Measurements from ENCODE around the gene CASP3.
"Not testable (repeated sequence)": the region's sequence is repeated elsewhere in the genome, so short reads cannot be mapped to it uniquely, and the experiment has no call there.

Gene CASP3

DNA sequence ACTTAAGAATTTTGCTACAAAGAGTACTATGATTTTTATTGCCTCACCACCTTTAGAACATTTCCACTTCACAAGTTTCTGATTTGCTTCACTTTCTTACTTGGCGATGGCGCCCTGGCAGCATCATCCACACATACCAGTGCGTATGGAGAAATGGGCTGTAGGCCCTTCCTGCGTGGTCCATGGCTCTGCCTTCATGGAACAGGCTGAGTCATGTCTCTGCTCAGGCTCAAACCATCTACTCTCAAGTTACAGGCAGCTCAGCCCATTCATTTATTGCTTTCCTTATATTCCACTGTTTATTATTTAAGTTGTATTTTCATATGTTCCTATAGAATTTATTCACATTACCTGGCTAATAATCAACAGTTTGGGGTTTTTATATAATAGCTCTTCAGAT lies 21.1 kb downstream of the CASP3 start:
- no peak for DNase-seq

DNA sequence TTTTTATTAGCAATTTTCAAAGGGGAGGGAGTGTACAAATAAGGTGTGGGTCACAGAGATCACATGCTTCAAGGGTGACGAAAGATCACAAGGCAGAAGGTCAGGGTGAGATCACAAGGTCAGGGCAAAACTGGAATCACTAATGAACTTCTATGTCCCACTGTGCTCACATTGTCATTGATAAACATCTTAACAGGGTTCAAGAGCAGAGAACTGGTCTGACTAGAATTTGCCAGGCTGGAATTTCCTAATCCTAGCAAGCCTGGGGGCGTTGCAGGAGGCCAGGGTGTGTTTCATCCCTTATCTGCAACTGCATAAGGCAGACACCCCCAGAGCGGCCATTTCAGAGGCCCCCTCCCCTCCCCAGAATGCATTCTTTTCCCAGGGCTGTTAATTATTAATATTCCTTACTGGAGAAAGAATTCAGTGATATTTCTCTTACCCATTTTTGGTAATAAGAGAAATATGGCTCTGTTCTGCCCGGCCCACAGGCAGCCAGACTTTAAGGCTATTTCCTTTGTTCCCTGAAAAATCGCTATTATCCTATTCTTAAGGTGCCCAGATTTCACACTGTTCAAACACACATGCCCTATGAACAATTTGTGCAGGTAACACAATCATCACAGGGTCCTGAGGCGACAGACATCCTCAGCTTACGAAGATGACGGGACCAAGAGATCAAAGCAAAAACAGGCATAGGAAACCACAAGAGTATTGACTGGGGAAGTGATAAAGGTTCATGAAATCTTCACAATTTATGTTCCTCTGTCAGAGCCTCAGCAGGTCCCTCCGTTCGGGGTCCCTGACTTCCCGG lies 23.3 kb downstream of the CASP3 start:
- DNase-seq: not testable (repeated sequence)

GRCh38 chr4:184624972-184625554 lies 24.2 kb downstream of the CASP3 start:
- DNase-seq: no peak

DNA sequence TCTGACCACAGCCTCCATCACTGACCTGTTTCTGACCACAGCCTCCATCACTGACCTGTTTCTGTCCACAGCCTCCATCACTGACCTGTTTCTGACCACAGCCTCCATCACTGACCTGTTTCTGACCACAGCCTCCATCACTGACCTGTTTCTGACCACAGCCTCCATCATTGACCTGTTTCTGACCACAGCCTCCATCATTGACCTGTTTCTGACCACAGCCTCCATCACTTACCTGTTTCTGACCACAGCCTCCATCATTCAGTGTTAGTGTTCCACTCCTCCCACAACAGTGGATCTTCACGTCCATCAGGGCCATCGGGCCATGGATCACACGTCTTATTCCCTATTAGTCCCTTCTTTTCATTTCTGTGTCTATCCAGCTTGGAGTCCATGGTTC lies 24.7 kb downstream of the CASP3 start:
- DNase-seq: not testable (repeated sequence)

DNA sequence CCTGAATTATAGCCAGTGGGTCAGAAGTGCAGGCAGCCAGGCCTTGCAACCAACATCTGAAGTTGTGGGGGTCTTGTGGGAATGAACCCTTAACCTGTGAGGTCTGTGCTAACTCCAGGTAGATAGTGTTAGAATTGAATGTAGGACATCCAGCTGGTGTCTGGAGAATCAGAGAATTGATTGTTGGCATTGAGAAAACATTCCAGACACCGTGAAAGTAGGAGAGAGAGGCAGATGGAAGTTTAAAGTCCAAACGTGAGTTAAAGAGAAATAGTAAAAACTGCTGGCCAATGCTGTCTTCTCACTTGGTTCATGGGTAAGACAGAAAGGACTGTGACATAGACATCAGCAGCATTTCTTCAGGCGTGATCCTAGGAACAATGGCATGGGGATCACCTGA lies 27.7 kb downstream of the CASP3 start:
- no peak for DNase-seq

DNA sequence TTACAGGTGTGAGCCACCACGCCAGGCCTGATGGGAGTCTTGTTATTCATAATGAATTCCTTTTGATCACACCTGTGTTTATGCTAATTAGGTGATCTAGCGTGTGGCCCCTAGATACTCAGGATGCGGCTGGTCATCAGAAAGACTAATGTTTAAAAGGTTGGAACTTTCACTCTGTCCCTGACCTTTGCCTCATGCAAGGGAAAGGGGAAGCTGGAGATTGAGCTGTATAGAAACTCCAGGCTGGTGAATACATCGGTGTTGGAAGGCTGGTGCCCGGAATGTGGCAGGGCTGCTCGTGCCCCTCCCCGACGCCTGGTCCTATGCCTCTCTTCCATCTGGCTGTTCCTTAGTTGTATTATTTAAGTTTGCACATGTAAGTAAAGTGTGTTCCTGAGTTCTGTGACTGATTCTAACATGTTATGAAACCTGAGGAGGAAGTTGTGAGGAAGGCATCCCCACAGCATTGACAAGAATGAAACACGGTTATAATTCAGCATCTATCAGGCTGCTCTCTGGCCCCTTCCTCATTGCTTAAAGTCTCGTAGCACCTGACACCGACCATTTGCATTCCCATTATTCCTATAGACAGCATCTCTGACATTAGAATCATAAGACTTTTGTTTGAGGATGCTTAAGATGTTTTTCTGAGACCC lies 28.9 kb downstream of the CASP3 start:
- DNase-seq: no peak

DNA sequence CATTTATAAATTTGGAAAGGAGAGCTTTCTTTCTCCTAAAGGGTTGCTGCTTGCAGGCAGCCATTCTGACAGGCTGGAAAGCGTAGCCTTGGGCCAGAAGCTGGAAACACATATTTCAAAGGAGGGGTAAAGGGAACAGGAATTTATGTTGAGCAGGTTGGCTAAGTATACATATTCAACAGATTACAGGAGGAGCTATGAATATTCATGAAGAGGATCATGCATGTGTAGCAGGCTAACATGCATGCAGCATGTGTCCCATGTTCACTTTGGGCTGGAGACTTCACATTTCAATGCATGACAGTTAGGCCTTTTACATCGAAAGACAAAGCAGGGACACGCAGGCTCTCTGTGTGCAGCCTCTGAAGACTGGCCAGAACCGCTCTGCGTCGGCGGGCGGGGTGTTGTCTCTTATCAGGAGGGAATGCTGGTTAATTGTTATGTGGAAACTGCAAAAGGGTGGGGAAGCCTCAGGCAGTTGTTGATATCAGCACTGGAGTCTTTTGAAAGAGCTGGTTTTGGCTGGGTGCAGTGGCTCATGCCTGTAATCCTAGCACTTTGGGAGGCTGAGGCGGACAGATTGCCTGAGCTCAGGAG lies 31.5 kb downstream of the CASP3 start:
- no peak for DNase-seq

DNA sequence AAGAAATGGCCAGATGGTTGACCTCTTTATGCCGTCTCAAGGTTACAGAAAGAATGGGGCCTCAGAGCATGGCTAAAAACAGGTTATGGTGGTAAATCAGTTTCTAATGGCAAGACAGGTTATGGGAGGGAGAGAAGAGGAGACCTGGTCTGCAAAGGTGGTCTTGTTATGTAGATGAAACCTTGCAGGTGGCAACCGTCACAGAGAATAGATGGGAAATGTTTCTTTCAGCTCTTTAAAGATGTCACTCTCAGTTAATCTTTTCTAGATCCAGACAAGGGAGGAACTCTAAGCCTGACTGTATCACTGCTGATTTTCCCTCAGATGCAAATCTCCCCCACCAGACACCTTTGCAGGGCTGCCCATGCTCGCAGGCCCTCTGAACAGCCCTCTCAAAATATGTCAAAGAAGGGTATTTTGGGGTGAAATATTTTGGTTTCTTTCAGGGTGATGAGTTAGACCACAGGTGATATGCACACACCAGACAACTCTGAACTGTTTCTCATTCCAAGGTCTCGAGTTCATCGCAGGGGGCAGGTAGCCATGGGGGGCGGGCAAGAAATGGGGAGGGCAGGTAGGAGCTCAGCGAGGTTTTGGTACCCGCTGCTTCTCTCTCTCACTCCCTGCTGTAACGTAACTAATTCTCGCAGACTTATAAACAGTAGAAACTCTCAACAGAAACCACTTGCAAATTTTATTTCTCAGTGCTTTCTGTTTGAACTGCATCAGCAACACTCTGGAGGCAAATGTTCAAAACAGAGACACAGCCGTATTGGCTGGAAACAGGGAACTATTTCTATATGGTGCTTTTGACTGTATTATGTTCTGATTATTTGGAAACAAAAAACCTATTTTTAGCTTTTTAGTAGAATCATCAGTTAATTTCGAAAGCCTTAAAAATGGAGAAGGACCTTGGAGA lies 32.4 kb downstream of the CASP3 start:
- DNase-seq: no peak

DNA sequence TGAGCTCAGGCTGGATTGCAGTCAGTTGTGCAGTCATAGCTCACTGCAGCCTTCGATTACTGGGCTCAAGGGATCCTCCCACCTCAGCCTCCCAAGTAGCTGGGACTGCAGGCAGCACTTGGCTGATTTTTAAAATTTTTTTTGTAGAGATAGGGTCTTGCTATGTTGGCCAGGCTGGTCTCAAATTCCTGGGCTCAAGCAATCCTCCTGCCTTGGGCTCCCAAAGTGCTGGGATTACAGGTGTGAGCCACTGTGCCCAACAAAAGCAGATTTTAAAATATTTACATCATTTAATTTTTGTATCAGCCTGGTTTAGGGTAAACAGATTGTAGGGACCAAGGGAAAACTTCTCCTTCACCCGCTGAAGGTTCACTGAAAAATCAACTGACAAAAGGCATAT lies 33.1 kb downstream of the CASP3 start:
- DNase-seq: not testable (repeated sequence)

DNA sequence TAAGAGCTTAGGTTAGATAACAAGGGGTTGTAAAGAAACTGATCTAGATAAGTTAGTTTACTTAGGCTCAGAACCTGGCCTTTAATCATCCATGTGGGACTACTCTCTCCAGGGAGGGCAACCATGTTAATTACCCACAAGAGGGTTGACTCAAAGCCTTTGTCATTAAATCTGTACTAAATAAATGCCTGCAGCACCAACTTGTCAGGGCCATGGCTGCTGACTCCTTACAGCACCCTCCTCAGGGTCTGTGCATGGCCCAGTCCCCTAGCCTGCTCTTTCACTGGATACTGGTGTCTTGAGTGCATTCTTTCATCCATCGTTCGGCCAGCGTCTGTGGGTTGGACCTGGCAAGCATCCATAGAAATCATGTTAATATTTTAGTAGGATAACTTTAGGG lies 34.7 kb downstream of the CASP3 start:
- no peak for DNase-seq

GRCh38 chr4:184613405-184613804 lies 35.8 kb downstream of the CASP3 start:
- DNase-seq: no peak

GRCh38 chr4:184612074-184612473 lies 37.2 kb downstream of the CASP3 start:
- DNase-seq: no peak

DNA sequence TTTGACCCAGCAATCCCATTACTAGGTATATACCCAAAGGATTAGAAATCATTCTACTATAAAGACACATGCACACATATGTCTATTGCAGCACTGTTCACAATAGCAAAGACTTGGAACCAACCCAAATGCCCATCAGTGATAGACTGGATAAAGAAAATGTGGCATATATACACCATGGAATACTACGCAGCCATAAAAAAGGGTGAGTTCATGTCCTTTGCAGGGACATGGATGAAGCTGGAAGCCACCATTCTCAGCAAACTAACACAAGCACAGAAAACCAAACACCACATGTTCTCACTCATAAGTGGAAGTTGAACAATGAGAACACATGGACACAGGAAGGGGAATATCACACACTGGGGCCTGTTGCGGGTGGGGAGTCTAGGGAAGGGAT lies 41.8 kb downstream of the CASP3 start:
- not testable (repeated sequence) for DNase-seq

DNA sequence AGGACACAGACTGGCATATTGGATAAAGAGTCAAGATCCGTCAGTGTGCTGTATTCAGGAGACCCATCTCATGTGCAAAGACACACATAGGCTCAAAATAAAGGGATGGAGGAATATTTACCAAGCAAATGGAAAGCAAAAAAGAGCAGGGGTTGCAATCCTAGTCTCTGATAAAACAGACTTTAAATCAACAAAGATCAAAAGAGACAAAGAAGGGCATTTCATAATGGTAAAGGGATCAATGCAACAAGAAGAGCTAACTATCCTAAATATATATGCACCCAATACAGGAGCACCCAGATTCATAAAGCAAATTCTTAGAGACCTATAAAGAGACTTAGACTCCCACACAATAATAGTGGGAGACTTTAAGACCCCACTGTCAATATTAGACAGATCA lies 46.4 kb downstream of the CASP3 start:
- not testable (repeated sequence) for DNase-seq

DNA sequence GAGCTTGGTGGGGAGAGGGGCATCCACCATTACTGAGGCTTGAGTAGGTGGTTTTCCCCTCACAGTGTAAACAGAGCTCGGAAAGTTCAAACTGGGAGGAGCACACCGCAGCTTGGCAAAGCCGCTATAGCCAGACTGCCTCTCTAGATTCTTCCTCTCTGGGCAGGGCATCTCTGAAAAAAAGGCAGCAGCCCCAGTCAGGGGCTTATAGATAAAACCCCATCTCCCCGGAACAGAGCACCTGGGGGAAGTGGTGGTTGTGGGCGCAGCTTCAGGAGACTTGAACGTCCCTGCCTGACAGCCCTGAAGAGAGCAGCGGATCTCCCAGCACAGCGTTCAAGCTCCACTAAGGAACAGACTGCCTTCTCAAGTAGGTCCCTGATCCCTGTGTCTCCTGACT lies 48.3 kb downstream of the CASP3 start:
- DNase-seq: not testable (repeated sequence)

DNA sequence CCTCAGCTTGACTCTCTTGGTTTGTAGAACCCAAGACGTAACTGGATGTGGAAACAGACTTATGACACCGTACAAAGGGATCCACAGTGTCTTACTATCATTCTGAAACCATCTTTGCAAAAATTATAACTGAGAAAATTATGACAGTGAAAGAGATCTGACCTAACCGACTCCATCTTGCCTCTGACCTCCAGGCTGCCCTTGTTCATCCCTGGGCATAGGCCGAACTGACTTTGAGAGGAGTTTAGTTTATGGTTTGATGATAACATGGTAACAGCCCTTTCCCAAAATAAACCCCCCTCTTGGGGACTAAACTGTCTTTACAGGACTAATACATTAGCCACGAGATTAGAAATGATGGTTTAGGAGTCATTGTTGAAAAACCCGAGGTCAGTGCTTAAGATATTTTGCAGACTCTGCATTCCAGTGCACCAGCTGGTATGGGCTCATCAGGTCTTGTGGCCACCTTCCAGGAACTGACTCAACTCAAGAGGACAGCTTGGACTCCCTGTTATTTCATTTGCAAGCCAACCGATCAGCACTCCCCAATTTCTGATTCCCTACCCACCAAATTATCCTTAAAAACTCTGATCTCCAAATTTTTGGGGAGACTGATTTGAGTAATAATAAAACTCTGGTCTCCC lies 49.6 kb downstream of the CASP3 start:
- no peak for DNase-seq

- DNase-seq: no peak
These were observed 50.3 kb downstream of the CASP3 start for GRCh38 chr4:184598753-184599491.

DNA sequence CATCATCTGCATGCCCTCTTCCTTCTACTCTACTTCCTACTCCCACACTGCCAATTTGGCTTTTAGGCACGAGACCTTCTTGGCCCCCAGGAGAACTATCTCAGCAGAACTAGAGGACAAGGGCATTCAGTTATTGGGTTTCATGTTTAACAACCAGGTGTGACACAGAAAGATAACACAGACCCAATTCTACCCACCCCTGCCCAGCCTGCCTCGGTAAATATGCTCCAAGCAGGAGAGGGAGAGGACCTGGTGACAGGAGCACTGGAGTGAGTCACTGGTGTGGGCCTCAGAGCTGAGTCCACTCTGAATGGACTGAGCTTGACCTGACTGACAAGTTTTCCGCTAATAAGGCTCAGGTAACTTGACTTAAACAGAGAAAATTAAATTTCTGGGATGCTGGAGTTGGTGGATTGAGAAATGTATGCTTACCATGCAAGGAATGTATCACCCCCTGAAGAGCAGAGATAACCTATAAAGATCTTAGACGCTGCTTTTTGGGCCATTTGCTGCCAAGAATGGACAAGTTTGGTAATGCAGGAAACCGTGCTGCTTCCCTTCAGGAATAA lies 52.5 kb downstream of the CASP3 start:
- no peak for DNase-seq

GRCh38 chr4:184596044-184596616 lies 53.1 kb downstream of the CASP3 start:
- DNase-seq: no peak

DNA sequence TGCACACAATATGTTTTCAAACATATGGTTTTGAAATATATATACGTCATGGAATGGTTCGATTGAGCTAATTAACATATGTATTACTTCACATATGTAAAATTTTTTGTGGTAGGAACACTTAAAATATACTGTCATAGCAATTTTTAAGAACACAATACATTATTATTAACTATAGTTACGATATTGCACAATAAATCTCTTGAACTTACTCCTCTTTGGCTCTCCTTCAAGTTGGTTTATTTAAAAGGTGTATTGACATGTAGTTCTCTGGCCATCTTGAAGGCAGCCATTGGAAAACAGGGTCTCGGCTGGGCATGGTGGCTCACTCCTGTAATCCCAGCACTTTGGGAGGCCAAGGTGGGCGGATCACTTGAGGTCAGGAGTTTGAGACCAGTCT lies 53.8 kb downstream of the CASP3 start:
- DNase-seq: no peak

DNA sequence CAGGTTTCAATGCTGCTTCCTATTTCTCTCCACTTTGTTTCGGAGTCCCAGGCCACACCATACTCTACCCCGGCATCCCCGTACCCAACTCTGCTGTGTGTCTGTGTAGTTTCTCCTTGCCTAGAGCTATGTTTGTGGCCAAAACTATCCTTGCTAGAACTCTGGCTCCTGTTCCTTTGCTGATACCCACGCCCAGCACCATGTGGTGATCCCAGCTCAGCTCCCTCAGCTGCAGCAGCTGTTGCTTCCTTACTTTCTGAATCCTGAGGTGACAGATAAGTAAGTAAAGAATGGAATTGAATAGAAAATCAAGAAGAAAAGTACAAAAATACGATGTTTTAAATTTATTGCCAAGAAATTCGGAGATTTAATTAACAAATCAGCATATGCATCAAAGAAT lies 55.8 kb downstream of the CASP3 start:
- DNase-seq: no peak
